ENCODE data around the gene EEF1AKMT1.

EEF1AKMT1 gene, protein sequence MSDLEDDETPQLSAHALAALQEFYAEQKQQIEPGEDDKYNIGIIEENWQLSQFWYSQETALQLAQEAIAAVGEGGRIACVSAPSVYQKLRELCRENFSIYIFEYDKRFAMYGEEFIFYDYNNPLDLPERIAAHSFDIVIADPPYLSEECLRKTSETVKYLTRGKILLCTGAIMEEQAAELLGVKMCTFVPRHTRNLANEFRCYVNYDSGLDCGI
- long read RNA-seq, donor 1, transcript EEF1AKMT1-202 (5 exons, 1,042 nt), result major isoform, 11 of 11 reads
- long read RNA-seq, donor 1, partial matches to known transcripts, result 0 of 11 reads
- long read RNA-seq, donor 1, other reads (novel, unspliced or antisense), result 0 of 11 reads
- long read RNA-seq, donor 2, partial matches to known transcripts, result 0 of 2 reads
- long read RNA-seq, donor 2, other reads (novel, unspliced or antisense), result 0 of 2 reads
- long read RNA-seq, donor 3, partial matches to known transcripts, result 0 of 3 reads
- long read RNA-seq, donor 3, other reads (novel, unspliced or antisense), result 0 of 3 reads
- long read RNA-seq, donor 4, transcript EEF1AKMT1-202 (5 exons, 1,042 nt), result major isoform, 6 of 7 reads
- long read RNA-seq, donor 4, partial matches to known transcripts, result 0 of 7 reads
- long read RNA-seq, donor 4, other reads (novel, unspliced or antisense), result 0 of 7 reads
- long read RNA-seq, donor 5, transcript EEF1AKMT1-202 (5 exons, 1,042 nt), result major isoform, 14 of 20 reads
- long read RNA-seq, donor 5, partial matches to known transcripts, result 6 of 20 reads
- long read RNA-seq, donor 5, other reads (novel, unspliced or antisense), result 0 of 20 reads
- long read RNA-seq, donor 6, transcript EEF1AKMT1-202 (5 exons, 1,042 nt), result major isoform, 5 of 13 reads
- long read RNA-seq, donor 6, partial matches to known transcripts, result 8 of 13 reads
- long read RNA-seq, donor 6, other reads (novel, unspliced or antisense), result 0 of 13 reads
- long read RNA-seq, donor 7, transcript EEF1AKMT1-202 (5 exons, 1,042 nt), result major isoform, 12 of 18 reads
- long read RNA-seq, donor 7, partial matches to known transcripts, result 5 of 18 reads
- long read RNA-seq, donor 7, other reads (novel, unspliced or antisense), result 0 of 18 reads
- long read RNA-seq, donor 8, transcript EEF1AKMT1-202 (5 exons, 1,042 nt), result major isoform, 6 of 11 reads
- long read RNA-seq, donor 8, partial matches to known transcripts, result 5 of 11 reads
- long read RNA-seq, donor 8, other reads (novel, unspliced or antisense), result 0 of 11 reads

- peak; percentile 99 for DNase-seq
These were observed at the start of gene EEF1AKMT1 for GRCh38 chr13:20773194-20774080. Gene EEF1AKMT1, minus strand, starts transcription at chr13:20773961. Its CDS starts 16,363 bp downstream, at chr13:20757598.

GRCh38 chr13:20823071-20823470 is 49.3 kb upstream of the EEF1AKMT1 start:
- DNase-seq, result no peak

DNA sequence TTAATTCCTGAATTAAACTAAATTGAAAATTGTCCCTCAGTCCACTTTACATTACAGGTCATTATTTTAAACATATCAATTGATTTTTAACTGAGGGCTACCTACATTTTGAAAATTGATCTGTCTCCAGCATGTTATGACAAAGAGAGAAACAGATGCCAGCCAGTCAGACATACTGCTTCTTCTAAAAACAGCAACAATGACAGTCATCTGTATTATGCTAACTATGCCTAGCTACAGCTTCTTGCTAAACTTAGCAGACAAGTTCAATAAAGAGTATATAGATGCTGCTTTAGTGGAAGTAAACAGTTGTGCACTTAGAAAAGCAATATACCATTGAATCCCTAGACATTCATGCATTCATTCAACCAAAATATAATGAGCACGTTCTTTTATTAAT is 48.6 kb upstream of the EEF1AKMT1 start:
- DNase-seq, result no peak

GRCh38 chr13:20819715-20820114 is 46.0 kb upstream of the EEF1AKMT1 start:
- DNase-seq, result no peak

- DNase-seq, result no peak
These were observed 41.7 kb upstream of the EEF1AKMT1 start for GRCh38 chr13:20815464-20815863.

DNA sequence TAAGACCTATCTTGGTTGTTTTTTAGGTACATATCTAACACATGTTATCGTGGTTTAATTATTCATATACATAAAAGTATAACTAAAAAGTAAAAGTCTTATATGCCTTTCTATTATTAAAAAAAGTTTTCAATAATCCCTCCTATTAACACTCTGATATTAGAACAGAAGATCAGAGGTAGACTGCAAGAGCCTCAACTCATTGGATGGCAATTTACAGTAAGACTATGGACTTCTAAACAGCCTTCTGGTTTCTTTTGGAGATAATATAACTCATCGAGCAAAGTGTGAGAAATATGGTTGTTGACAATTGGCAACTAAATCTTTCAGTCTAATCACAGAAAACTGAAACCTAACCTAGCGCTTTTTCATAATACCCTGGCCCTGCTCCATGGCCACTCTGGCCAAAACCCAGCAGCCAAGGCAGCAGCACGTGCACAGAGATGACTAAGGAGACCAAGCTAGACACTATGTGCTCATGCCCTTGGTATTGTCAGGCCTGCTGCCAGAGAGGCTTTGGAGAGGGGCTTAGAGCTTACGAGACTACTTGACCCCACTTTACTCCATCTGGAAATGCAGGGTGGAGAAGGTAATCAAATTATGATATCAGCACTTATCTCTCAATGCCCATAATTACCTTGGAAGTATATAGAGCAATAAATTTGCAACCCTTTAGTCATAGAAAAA is 40.6 kb upstream of the EEF1AKMT1 start:
- DNase-seq, result no peak

DNA sequence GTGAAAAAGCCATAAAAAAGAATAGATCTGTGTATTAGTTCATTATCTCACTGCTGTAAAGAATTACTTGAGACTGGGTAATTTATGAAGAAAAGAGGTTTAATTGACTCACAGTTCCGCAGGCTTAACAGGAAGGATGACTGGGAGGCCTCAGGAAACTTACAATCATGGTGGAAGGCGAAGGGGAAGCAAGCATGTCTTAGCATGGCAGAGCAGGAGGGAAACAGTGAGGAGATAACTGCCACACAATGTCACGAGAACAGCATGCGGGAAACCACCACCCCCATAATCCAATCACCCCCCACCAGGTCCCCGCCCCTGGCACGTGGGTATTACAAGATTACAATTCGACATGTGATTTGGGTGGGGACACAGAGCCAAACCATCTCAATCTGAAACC is 39.1 kb upstream of the EEF1AKMT1 start:
- DNase-seq, result no peak

- DNase-seq, result no peak
These were observed 37.0 kb upstream of the EEF1AKMT1 start for GRCh38 chr13:20810808-20811207.

DNA sequence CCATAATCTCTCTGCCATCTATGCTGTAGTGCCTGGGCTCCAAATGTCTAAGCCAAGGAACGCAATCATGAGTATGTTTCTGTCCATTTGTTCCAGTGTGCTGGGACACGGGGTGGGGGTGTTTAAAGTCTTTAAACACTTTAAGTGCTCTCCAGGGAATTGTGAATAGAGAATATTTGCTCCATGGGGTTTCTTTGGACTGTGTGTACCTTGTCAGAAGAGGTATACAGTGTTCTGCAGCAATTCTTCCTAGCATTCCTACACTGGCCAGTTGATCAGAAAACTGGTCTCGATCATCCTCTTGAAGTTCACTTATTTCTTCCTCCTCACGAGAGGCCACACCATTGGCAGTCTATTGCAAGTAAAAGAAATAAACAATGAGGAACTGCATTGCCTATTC is 35.1 kb upstream of the EEF1AKMT1 start:
- no peak for DNase-seq

- DNase-seq, result no peak
These were observed 29.6 kb upstream of the EEF1AKMT1 start for GRCh38 chr13:20803180-20803965.

GRCh38 chr13:20801707-20802106 is 27.9 kb upstream of the EEF1AKMT1 start:
- DNase-seq, result no peak

DNA sequence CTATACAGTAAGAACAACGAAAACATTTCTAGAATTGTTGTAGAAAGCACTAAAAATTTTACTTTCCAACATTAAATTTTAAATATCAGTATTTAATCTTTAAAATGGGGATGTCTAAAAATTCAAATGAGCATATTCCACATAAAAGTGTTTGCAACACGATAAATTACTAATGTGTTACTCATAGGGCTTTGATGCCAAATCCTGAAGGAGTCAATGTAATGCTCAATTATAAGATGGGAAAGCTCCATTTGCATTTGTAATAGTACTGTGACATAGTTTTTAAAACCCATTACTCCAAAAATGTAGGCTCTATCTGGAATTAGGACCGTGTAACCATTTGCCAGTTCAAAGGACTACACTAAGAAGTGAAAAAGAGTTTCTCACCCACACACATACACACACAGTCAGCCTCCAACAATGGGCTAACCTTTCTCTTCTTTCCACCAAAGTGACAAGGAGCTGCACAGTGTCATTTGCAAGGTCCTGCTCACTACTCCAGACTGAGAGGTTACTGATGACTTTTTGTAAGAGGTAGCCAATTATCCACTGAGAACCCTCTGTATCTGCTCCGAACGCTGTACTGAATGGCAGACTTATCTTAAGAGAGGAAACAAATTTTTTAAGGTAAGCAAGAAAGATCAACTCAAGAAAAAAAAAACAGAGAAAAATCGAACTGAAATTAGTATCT is 26.1 kb upstream of the EEF1AKMT1 start:
- no peak for DNase-seq

- DNase-seq, result no peak
These were observed 24.3 kb upstream of the EEF1AKMT1 start for GRCh38 chr13:20798027-20798426.

DNA sequence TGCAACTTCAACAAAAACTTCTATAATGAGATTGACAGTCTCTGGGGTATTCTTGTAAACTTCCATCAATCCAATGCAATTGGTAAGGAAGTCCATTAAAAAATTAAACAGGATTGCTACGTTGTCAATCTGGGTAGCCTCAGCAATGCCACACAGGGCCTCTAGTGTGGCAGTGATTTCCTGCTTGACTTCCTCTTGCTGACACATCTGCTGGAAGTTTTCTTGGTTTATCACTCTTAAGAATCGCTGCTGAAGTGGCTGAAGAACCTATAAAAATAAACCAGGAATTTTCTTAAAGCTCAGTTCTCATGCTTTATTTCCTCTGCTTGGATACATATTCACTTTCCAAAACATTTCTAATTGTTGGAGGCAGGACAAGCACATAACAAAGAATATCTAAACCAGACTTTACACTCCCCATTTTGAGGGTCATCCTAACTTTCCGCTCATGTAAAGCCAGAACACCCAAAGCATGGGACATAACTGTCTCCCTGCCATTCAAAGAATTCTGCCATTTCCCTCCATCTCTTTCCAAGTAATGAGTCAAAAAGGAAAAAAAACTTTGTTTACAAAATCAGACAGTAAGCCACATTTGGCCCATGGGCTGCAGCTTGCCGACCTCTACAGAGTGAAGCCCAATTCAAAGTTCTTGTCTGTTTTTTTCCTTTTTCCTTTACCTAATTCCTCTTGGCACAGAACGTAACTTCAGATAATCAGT is 23.2 kb upstream of the EEF1AKMT1 start:
- no peak for DNase-seq

- DNase-seq, result no peak
These were observed 15.9 kb upstream of the EEF1AKMT1 start for GRCh38 chr13:20789665-20790064.

- no peak for DNase-seq
These were observed 14.6 kb upstream of the EEF1AKMT1 start for GRCh38 chr13:20788312-20788711.

DNA sequence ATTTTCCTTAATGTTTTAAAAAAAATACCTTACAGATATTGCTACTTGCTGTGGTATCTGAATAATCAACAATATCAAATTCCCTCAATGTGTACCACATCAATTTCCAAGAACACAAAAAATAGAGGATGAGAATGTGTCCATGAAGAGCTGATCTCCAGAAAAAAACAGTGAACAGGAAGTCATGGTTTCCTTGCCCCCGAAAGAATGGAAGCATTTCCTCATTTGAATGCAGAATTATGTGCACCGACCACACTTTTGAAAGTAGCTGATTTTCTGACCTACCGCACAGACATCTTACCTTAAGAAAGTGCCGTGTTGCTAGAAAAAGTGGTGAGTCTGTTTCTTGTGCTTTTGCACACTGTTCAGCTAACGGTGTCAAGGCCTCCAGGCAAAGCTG is 13.4 kb upstream of the EEF1AKMT1 start:
- no peak for DNase-seq

- DNase-seq, result no peak
These were observed 8.5 kb upstream of the EEF1AKMT1 start for GRCh38 chr13:20782116-20782708.

Measured in right kidney (tissue), 9 donors.